Brain pericyte (primary cell): Measurements from ENCODE around the gene RPP14.
"Not testable (repeated sequence)": the region's sequence is repeated elsewhere in the genome, so short reads cannot be mapped to it uniquely, and the experiment has no call there.

Experiments
- DNase-seq: peaks from one replicate; pipeline ENCODE4 v3.0.0-alpha.2; 2012; ENCODE audit warnings: low read depth, low spot score

The RPP14 gene

GRCh38 chr3:58305882-58306711 is at the start of gene RPP14, which contains the start of gene HTD2:
Gene RPP14, plus strand, starts transcription at chr3:58306245. Its CDS starts 4,085 bp downstream, at chr3:58310330.
Gene HTD2, plus strand, starts transcription at chr3:58306520. Its CDS starts 11,094 bp downstream, at chr3:58317614.
- peak; percentile 92 for DNase-seq

- DNase-seq = no peak
Measured at GRCh38 chr3:58256511-58256910, 49.5 kb upstream of the RPP14 start.

GRCh38 chr3:58258392-58259055 is 47.5 kb upstream of the RPP14 start:
- no peak for DNase-seq

DNA sequence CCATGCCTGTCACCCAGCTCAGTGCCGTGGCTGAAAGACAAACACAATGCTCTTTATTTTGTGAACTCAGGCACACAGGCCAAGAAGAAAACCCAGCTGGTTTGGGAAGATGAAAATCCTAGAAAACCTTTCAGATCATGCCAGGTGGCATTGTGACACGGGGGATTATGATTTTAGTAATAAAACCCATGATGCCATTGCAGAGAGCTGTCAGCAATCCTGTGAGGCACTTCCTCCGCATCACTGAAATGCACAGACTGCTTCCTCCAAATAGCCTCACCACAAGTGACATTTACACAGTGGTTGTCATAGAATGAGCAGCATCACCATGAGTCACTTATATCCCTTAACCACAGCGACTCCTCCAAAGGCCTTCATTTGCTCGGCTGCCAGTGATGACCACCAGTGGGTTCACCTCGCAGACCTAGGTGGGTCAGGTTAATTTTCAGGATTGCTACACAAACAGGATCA is 45.7 kb upstream of the RPP14 start:
- DNase-seq = no peak

- no peak for DNase-seq
Measured at GRCh38 chr3:58260733-58261132, 45.3 kb upstream of the RPP14 start.

GRCh38 chr3:58261954-58262666 is 43.9 kb upstream of the RPP14 start:
- DNase-seq = no peak

DNA sequence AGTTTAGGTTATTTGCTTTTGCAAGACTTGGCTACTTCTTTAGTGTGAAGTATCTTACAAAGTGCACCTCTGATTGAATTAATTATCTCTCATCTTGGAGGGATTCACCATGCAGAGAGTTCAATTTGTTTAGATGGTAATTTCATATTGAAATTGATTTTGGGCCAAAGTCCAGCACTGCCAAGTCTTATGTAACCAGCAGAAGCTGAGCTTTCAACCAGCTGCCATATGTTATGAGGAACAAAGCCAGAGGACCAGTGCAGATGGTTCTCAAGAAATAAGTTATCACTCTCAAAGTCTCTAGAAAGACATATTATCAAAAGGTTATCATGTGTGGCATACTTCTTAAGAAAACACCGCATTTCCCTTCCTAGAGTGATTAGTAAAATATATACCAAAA is 39.5 kb upstream of the RPP14 start:
- no peak for DNase-seq

GRCh38 chr3:58267543-58267942 is 38.5 kb upstream of the RPP14 start:
- DNase-seq = not testable (repeated sequence)

- no peak for DNase-seq
Measured at GRCh38 chr3:58269356-58269755, 36.7 kb upstream of the RPP14 start.

DNA sequence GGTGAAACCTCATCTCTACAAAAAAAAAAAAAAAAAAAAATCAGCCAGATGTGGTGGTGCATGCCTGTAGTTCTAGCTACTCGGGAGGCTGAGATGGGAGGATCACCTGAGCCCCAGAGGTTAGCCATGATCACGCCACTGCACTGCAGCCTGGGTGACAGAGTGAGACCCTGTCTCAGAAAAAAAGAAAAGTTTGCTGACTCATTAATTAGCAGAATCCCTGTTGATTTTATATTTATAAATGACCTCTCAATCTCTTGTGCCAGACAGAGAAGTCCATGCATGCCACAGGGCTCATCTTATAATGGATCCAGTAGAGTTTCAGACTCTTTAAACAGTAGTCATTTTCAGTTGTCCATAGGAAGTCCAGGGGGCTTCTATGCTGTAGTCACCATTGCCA is 35.6 kb upstream of the RPP14 start:
- DNase-seq = no peak

DNA sequence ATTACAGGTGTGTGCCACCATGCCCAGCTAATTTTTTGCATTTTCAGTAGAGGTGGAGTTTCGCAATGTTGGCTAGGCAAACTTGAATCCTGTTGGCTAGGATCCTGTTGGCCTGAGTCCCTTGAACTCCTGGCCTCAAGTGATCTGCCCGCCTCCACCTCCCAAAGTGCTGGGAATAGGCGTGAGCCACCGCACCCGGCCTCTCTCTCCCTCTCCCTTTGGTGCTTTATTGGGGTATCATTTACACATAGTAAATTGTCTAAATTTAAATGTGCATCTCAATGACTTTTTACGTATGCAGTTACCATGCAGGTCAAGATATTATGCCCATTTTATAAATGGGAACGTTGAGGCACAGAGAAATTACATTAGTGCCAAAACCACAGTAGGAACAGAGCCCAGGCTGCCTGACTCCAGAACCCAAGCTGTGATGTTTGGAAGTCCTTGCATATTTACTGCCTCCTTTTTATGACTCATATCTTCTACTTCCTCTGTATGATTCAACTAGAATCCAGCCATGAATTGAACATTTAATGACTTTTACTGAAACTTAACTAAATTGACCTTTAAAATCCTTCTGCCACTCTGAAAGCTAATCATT is 34.0 kb upstream of the RPP14 start:
- DNase-seq = no peak

- DNase-seq = no peak
Measured at GRCh38 chr3:58272891-58273290, 33.2 kb upstream of the RPP14 start.

DNA sequence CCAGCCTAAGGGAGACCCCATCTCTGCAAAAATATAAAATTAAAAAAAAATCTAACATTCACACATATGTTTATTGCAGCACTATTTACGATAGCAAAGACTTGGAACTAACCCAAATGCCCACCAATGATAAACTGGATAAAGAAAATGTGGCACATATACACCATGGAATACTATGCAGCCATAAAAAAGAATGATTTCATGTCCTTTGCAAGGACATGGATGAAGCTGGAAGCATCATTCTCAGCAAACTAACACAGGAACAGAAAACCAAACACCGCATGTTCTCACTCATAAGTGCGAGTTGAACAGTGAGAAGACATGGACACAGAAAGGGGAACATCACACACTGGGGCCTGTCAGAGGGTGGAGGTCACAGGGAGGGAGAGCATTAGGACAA is 32.7 kb upstream of the RPP14 start:
- not testable (repeated sequence) for DNase-seq

- DNase-seq = no peak
Measured at GRCh38 chr3:58274027-58274614, 31.9 kb upstream of the RPP14 start.

DNA sequence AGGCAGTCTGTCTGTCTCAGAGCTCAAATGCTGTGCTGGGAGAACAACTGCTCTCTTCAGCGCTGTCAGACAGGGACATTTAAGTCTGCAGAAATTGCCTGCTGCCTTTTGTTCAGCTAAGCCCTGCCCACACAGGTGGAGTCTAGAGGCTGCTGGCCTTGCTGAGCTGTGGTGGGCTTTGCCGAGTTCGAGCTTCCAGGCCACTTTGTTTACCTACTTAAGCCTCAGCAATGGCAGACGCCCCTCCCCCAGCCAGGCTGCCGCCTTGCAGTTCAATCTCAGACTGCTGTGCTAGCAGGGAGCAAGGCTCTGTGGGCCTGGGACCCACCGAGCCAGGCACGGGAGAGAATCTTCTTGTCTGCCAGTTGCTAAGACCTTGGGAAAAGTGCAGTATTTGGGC is 25.0 kb upstream of the RPP14 start:
- no peak for DNase-seq

DNA sequence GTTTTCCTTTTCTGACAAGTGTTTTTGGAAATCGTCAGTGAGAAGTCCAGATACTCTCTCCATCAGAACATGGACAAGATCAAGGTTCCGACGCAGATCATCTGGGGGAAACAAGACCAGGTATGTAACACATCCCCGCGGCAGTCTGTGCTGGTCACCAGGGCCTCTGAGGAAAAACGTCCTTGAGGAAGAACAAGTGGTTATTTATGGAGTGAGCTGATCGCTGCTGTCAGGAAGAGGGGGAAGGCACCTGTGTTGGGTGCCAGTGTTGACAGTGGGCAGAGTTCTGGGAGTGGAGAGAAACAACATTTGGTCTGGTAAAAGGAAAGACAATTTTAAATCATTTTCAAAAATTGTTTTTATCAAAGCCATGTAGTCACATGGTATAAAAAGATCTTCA is 20.7 kb upstream of the RPP14 start:
- no peak for DNase-seq

DNA sequence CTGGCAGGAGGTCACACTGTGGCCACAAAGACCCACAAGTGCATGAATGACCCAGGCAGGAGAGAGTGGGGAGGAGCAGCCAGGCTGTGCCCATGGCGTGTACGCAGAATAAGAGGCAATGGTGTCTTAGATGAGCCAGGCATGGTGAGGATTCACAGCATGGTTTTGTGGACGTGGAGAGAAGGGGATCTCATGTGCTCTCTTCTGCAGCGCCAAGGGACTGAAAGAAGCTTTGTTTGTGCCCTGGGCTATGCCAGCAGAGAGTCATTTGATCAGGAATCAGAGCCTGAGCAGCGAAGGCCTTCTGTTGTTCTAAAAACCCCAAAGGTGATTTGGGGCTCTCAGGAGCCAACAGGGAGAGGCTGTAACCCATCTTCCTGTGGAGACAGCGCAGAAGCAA is 18.7 kb upstream of the RPP14 start:
- no peak for DNase-seq

DNA sequence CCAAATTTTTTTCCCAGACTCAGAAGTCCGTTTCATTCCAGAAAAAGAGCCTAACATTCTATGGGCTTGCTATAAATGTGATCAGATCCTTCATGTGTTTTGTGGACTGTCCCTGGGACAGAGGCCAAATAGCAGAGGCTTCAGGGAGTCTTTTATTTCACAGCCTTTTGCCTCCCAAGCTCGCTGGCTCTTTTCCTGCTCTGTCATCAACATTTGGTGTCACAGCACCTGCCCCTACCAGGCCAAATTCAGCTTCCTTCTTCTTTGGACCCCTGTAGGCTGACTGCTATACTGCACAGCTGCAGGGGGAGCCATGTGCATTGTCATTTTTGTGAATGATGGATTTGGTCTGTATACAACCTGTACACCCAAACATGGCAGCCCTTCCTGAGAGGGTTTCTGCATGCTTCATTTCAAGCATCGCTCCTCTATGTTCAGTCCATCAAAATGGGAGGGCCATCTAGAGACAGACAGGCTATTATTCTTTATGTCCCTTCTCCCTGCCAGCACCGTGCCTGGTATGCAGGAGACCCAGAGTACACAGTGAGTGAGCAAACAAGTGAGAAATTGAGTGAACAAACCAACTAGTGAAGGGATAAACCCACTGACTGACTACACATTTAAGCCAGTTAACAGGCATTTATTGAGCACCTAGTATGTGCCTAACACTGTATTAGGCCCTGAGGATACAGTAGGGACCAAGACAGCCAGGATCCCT is 17.9 kb upstream of the RPP14 start:
- no peak for DNase-seq

GRCh38 chr3:58288964-58289613 is 17.0 kb upstream of the RPP14 start:
- not testable (repeated sequence) for DNase-seq

DNA sequence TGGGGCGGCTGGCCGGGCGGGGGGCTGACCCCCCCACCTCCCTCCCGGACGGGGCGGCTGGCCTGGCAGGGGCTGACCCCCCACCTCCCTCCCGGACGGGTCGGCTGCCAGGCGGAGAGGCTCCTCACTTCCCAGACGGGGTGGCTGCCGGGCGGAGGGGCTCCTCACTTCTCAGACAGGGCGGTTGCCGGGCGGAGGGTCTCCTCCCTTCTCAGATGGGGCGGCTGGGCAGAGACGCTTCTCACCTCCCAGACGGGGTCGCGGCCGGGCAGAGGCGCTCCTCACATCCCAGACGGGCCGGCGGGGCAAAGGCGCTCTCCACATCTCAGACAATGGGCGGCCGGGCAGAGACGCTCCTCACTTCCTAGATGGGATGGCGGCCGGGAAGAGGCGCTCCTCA is 15.6 kb upstream of the RPP14 start:
- DNase-seq = not testable (repeated sequence)
